Measurements from ENCODE around the gene NSD1. TPM values are rescaled to one million over a fixed set of nuclear protein-coding genes. Genes with fewer than 3 reads are reported as not detected.

Gene NSD1
- total and polyA plus RNA-seq, 9 of the 15 experiments (the other 6 are each of a cell fraction or from before 2014, with no cell fraction given): 3.8 to 51.0 (median 24.7) TPM

- Histone ChIP-seq H3K79me2 (ENCODE audit: control insufficient read depth, insufficient read depth, low read length) (peaks cover 63% of the 10 kb centered on the region), H3K9me1 (ENCODE audit: control insufficient read depth, insufficient read depth, low read length) (peaks cover 4% of the 10 kb centered on the region), H3K4me2 (ENCODE audit: insufficient read depth, low read length) (no peak overlapping the region), H3K4me3 (no peak overlapping the region), H3K27ac (ENCODE audit: extremely low read depth, low read depth, low read length) (no peak overlapping the region), H3K36me3 (ENCODE audit: control insufficient read depth, insufficient read depth, low read length) (peaks cover 12% of the 10 kb centered on the region; the same call in 2 of the 3 replicates), H3K9me3 (replicated peaks; ENCODE audit: control insufficient read depth, insufficient read depth, low read depth, low read length) (no peaks in the 10 kb centered on the region), H3K27me3 (ENCODE audit: control insufficient read depth in 2 of 2, insufficient read depth in 2 of 2, low read length in 2 of 2) (no peaks in the 10 kb centered on the region), H2AFZ (ENCODE audit: low read depth, low read length) (no peak overlapping the region), H3K9ac (ENCODE audit: insufficient read depth in 1 of 2, low read depth in 2 of 2, low read length in 2 of 2) (no peak overlapping the region), H4K20me1 (replicated peaks; ENCODE audit: control insufficient read depth, insufficient read depth, low read length) (no peaks in the 10 kb centered on the region), H3K4me1 (replicated peaks in 1 of 2; ENCODE audit: control insufficient read depth in 2 of 2, insufficient read depth in 2 of 2, low read length in 2 of 2) (no peaks in the 10 kb centered on the region; a peak in 2 of 5 replicates)
- no TSS peak for BruUV-seq (replicated peaks)
- 92% methylated on average over 4 of the region's 4 CpGs for WGBS (ENCODE audit: insufficient coverage, low coverage, missing lambda C conversion rate)
- ChIA-PET POLR2A (interaction anchor here (0.7 kb wide), 2 partner anchors 241 to 642 kb away, joined by 3 to 4 read pairs; no protein-coding TSS in a partner anchor), CTCF (ENCODE audit: low intra/inter-chr PET ratio) (no interaction called here)
- in situ Hi-C loops (cut with MboI) (no loop called here), intact Hi-C loops (cut with micrococcal nuclease) (no loop called here)
- FAIRE-seq: no peak
- ATAC-seq: no peak
- no peak for DNase-seq (ENCODE audit: extremely low read depth in 1 of 4, low spot score in 3 of 4)
- no peak for TF ChIP-seq KAT2B (IDR thresholded peaks at IDR 0.05; ENCODE audit: low read depth, low read length)
- no peak for TF ChIP-seq ZNF140 (CRISPR knock-in tag; IDR thresholded peaks at IDR 0.05)
- no peak for TF ChIP-seq MEF2D (tag; conservative IDR thresholded peaks at IDR 0.05; ENCODE audit: low read depth)
- no peak for TF ChIP-seq SIX5 (IDR thresholded peaks at IDR 0.05; ENCODE audit: borderline replicate concordance in 1 of 2, insufficient read depth in 1 of 2, low read depth in 1 of 2, low read length in 2 of 2)
- TF ChIP-seq TFE3 (CRISPR knock-in tag; IDR thresholded peaks at IDR 0.05): no peak
- TF ChIP-seq, protein P1, sequence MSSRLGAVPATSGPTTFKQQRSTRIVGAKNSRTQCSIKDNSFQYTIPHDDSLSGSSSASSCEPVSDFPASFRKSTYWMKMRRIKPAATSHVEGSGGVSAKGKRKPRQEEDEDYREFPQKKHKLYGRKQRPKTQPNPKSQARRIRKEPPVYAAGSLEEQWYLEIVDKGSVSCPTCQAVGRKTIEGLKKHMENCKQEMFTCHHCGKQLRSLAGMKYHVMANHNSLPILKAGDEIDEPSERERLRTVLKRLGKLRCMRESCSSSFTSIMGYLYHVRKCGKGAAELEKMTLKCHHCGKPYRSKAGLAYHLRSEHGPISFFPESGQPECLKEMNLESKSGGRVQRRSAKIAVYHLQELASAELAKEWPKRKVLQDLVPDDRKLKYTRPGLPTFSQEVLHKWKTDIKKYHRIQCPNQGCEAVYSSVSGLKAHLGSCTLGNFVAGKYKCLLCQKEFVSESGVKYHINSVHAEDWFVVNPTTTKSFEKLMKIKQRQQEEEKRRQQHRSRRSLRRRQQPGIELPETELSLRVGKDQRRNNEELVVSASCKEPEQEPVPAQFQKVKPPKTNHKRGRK (tag; IDR thresholded peaks at IDR 0.05): no peak
- no peak for TF ChIP-seq EP300 (IDR thresholded peaks at IDR 0.05; ENCODE audit: low read length)
- no peak for TF ChIP-seq MGA (IDR thresholded peaks at IDR 0.05)
Observed at GRCh38 chr5:177175336-177175735, 41.8 kb downstream of the NSD1 start.

All from K562 (cell line).